GM08714 (cell line): ENCODE results near the gene ADGRB3.

ENCODE experiments used
- H3K4me3 ChIP-seq: fragments of 200-500 bp; sonication (Bioruptor generic); 2 replicates; pipeline ENCODE4 v1.5.1; 2014; ENCODE audit warnings: mild to moderate bottlenecking, low read length, inconsistent platforms
- ZNF274 ChIP-seq: IDR thresholded peaks from 2 replicates; pipeline ENCODE4 v1.6.1; 2012; ENCODE audit warnings: mild to moderate bottlenecking, low read depth, low read length

Gene ADGRB3

GRCh38 chr6:68634726-68635411 lies at the start of gene ADGRB3:
Gene ADGRB3 (plus strand): TSS chr6:68635282. CDS start chr6:68638676, 3,394 bp downstream.
- H3K4me3 ChIP-seq, result peak within 1 kb of the TSS; percentile 68
- no peak for TF ChIP-seq ZNF274

DNA sequence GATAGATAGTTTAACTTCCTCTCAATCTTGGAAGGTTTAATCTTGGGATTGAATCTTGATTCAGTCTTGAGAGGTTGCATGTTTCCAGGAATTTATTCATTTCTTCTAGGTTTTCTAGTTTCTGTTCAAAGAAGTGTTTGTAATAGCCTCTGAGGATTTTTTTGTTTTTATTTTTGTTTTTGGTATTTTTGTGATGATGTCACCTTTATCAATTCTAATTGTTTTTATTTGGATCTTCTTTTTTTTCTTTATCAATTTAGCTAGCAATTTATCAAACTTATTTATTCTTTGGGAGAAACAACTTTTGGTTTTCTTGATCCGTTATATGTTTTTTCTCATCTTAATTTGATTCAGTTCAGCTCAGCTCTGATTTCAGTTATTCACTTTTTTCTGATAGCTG lies 41.5 kb upstream of the ADGRB3 start:
- TF ChIP-seq ZNF274, result no peak

DNA sequence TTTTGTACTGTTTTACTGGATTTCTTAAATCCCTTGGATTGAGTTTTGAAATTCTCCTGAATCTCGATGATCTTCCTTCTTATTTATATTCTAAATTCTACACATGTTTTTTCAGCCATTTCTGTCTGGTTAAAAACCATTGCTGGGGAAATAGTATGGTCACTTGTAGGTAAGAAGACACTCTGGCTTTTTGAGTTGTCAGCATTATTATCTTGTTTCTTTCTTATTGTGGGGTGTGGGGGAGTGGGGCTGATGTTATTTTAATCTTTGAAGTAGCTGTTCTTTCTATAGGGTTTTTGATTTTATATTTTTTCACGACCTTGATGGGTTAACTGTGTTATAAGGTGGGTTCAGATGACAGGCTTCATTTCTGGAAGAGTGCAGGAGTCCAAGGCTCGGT lies 37.4 kb upstream of the ADGRB3 start:
- no peak for TF ChIP-seq ZNF274
- no peak overlapping the region for H3K4me3 ChIP-seq

More for the DNA sequence above, 41.5 kb upstream of the ADGRB3 start:
- H3K4me3 ChIP-seq, result no peak overlapping the region

DNA sequence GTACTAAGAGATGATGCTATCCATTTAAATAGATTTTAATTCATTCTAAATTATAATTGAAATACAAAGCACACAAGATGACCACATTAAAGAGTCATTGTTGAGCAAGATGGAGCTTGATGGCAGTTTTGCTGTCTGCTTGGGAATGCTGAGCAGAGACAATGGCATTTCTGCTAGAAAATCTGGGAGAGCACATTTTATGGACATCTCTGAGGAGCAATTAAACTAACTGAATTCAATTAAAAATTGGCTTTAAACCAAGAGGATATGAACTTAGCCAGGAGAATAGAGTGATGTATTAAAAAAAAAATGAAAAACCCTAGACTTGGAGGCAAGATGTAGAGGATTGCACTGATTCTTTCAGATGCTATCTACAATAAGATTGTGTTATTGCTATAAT lies 19.1 kb upstream of the ADGRB3 start:
- TF ChIP-seq ZNF274, result no peak

DNA sequence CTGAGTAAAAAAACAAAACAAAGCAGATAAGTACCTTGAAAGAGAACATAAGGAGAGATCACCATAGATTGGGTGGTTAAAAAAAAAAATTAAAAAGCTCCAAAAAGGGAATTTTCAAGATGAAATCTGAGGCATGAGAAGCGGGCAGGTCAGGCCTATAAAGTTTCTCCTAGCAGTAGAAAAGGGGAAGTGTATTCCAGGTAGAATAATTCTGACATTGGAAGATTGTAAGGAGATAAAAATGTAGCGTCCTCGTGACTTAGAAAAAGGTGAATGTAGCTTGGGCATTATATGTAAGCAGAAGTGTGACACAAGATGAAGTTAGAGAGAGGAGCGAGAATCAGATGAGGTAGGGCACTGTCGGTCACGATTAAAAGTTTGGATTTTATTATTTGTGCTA lies 9.1 kb upstream of the ADGRB3 start:
- H3K4me3 ChIP-seq, result no peak overlapping the region
- TF ChIP-seq ZNF274, result no peak

More for the DNA sequence above, 19.1 kb upstream of the ADGRB3 start:
- no peak overlapping the region for H3K4me3 ChIP-seq

GRCh38 chr6:68628161-68628560 lies 6.9 kb upstream of the ADGRB3 start:
- TF ChIP-seq ZNF274, result no peak
- no peak overlapping the region for H3K4me3 ChIP-seq

GRCh38 chr6:68632734-68633133 lies 2.3 kb upstream of the ADGRB3 start:
- H3K4me3 ChIP-seq, result no peak overlapping the region
- no peak for TF ChIP-seq ZNF274

GRCh38 chr6:68633281-68633971 lies 1.7 kb upstream of the ADGRB3 start:
- H3K4me3 ChIP-seq, result no peak overlapping the region
- no peak for TF ChIP-seq ZNF274

- no peak for TF ChIP-seq ZNF274
- H3K4me3 ChIP-seq, result peak overlapping the region; percentile 39; the same call in 1 of the 2 replicates
These were observed 933 bp upstream of the ADGRB3 start for GRCh38 chr6:68633972-68634725.

GRCh38 chr6:68635412-68635705 lies 277 bp downstream of the ADGRB3 start:
- no peak for TF ChIP-seq ZNF274
- peak overlapping the region; percentile 68 for H3K4me3 ChIP-seq

- TF ChIP-seq ZNF274, result no peak
- H3K4me3 ChIP-seq, result peak overlapping the region; percentile 68
These were observed 828 bp downstream of the ADGRB3 start for GRCh38 chr6:68635706-68636513.

GRCh38 chr6:68636666-68637065 lies 1.6 kb downstream of the ADGRB3 start:
- no peak for TF ChIP-seq ZNF274
- no peak overlapping the region for H3K4me3 ChIP-seq

DNA sequence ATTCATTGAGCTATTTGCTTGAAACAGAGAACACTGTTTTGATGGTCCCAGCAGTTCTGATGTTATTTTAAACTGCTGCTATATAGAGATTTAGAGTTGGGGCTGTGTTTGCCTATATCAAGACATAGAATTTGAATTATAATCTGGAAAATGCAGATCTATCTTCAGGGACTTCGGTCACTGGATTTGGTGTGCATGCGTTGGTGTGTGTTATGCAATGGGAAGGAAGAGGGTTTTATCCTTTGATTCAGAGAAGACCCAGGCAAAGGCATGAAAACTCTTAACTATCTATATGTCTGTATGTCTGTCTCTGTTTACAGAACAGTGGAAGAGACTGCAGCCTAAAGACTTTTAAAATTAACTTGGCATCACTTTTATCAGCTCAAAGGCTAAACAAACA lies 2.0 kb downstream of the ADGRB3 start:
- no peak for TF ChIP-seq ZNF274
- H3K4me3 ChIP-seq, result no peak overlapping the region

- no peak for TF ChIP-seq ZNF274
- H3K4me3 ChIP-seq, result no peak overlapping the region
These were observed 2.7 kb downstream of the ADGRB3 start for GRCh38 chr6:68637782-68638181.
